Right ventricle myocardium inferior (tissue), 1 donor: Measurements from ENCODE around the gene SETMAR. TPM values are rescaled to one million over a fixed set of nuclear protein-coding genes. Genes with fewer than 3 reads are reported as not detected.
A peak's percentile ranks its signal among the peaks of the same experiment; 100 is the strongest.

Experiments used
- ATAC-seq: fragments of 200-7000 bp; cut with Tn5 transposase; one replicate; pipeline ENCODE4 v1.9.1; 2020; ENCODE audit warnings: mild to moderate bottlenecking, moderate library complexity
- DNase-seq: peaks from one replicate; pipeline ENCODE4 v3.0.0; 2021; ENCODE audit errors: missing footprints
- intact Hi-C: fragments of 100-400 bp; cut with DNase I; formaldehyde crosslinking; loops from one replicate; pipeline ENCODE4 v1.11.0; 2022
- total RNA-seq: library from RNA; stranded (reverse); fragmentation: NEBNext Ultra II Directional; extraction: Animal tissue kit (Norgen Biotek cat#: 25700); gene quantifications from one replicate; pipeline ENCODE4 v1.2.1, GENCODE V29; 2021
- donor health status: DM: no; HTN: yes; CAD: no; lungs with severe emphysema.

SETMAR gene
- total RNA-seq, 1 donor from 2014 or later = 15.9 TPM

DNA sequence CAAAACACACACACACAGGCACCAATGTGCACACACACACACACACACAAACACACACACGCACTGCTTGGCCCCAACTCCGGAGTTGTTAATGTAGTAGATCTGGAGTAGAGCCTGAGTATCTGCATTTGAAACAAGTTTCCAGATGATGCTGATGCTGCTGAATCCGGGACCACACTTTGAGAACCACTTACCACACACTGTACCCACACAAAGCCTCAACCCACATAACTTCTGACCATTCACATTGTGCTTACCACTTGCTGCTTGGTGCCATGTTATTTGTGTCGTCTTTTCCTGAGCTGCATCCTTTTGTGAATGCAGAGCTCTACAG is 36.9 kb downstream of the SETMAR start:
- intact Hi-C loops = no loop called here
- DNase-seq (no peak), ATAC-seq (no peak)

DNA sequence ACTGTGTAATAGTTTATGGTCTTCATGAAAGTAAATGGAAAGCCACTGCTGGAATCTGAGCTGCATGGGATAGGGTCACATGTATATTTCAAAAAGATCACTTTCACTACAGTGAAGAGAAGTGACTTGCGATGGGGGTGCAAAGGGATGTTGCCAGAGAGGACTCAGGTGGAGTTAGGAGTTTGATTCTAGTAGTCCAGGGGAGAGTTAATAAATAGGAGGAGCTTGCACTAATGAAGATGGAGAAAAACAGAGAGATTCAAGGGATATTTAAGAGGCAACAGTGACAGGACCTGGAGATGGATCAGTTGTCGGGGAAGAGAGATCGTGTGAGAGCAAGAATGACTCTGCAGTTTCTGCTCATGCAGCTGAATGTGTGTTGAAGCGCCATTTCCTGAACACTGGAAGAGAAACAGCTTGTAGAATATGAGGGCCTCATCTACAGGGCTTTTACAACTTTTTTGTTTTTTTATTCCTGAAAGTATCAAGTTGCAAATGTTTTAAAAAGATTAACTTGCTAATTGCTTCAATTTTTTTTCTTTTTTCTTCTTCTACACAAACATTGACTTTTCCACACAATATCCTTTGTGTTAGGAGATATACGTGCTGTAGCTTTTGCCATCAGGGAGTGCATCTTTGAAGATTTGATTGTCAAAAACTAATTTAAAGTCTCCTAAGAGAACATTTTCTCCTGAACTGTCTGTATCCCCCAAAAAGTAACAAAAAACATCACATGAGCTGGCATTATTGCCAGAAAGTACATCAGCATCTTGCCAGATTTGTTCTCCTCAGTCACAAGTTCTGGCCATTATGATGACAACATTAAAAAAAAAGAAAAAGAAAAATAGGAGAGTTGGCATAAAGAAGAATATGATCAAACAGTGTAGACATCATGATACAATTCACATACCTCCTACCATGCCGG is 37.5 kb downstream of the SETMAR start:
- intact Hi-C loops = no loop called here
- peak; percentile 65 for ATAC-seq
- no peak for DNase-seq

DNA sequence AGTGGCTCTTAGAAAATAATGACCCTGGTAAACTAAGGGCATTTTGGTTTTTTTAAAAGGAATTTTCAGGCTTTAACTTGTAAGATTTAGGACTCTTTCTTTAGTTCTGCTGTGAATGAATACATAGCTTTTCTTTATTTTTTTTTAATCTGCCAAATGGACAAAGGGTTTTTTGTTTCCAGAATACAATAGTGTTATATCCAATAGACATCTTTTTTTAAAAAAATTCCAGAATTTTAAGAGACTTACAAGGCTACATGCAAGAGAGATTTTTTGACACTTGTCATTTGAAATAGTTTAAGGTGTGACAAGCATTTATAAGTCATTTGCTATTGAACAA is 38.1 kb downstream of the SETMAR start:
- intact Hi-C loops = no loop called here
- ATAC-seq (no peak), DNase-seq (no peak)

GRCh38 chr3:4343258-4343657 is 40.1 kb downstream of the SETMAR start:
- intact Hi-C loops = no loop called here
- no peak for ATAC-seq
- DNase-seq = no peak

GRCh38 chr3:4350789-4351163 is 47.6 kb downstream of the SETMAR start:
- ATAC-seq (peak; percentile 84), DNase-seq (no peak)
- intact Hi-C loops = loop anchor here (1.0 to 10.0 kb wide), 3 partner anchors 144 to 283 kb away; partner anchors contain the start of gene ITPR1

- intact Hi-C loops = loop anchor here (1.0 to 10.0 kb wide), 3 partner anchors 143 to 282 kb away; partner anchors contain the start of gene ITPR1
- DNase-seq = no peak
- ATAC-seq = peak; percentile 23
These were observed 48.1 kb downstream of the SETMAR start for GRCh38 chr3:4351164-4351855.

GRCh38 chr3:4351872-4352271 is 48.7 kb downstream of the SETMAR start:
- DNase-seq (no peak), ATAC-seq (no peak)
- intact Hi-C loops = loop anchor here (1.0 to 10.0 kb wide), 3 partner anchors 143 to 281 kb away; partner anchors contain the start of gene ITPR1

DNA sequence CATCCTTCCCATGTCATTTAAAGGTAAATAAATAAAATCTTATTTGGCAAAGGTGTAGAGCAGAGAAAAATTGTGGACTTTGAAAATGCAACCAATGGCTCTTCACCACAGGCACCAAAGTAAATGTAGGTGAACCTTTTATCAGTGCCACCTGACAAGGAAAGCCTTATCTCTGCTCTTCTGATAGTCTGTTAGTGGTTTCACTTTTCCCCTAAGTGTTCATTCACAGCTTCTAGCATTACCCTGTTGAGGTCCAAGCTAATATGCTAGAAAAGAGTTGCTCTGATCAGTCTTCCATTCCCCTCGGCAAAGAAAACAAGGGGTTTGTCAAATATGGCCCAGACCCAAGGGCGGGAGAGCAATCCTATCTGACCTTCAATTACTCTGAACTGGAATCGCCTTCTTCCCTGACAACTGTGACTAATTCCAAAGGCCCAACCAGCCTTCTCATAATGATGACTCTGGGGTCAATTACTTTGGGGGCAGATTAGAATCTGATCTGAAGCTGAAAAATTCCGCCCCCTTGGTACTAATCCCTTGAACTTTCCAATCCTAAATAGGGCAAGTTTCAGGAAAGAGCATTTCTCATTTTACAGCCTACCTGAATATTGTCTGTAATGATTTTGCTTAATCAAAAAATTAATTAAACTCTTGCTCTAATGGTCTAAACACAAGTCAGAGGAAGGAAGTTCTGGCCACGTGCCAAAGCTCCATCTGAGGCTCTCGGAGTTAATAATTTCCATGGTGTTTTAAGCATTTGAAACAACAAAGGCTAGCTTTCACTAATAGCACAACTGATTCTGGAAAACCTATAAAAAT is 52.4 kb downstream of the SETMAR start:
- no peak for DNase-seq
- ATAC-seq = no peak
- intact Hi-C loops = loop anchor here (10.0 kb wide), 1 partner anchor 139 kb away; the partner anchor contains the start of gene ITPR1

DNA sequence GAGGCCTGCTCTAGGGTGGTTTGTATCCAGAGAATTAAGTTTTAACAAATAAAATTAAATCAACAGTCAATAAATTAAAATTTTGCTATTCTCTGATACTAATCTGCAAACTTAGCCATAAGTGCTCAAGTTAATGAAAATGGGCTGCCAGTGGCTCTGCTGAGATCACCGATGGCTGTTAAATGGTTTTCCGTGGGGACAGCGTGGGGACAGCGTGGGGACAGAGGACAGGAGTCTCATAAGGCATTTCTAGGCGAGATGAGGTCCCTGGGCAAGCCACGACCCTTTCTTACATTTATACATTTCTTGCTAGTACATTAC is 53.0 kb downstream of the SETMAR start:
- ATAC-seq (no peak), DNase-seq (no peak)
- intact Hi-C loops = loop anchor here (10.0 kb wide), 1 partner anchor 139 kb away; the partner anchor contains the start of gene ITPR1

- no peak for ATAC-seq
- intact Hi-C loops = loop anchor here (10.0 kb wide), 1 partner anchor 138 kb away; the partner anchor contains the start of gene ITPR1
- no peak for DNase-seq
These were observed 53.6 kb downstream of the SETMAR start for GRCh38 chr3:4356546-4357410.

- DNase-seq (no peak), ATAC-seq (no peak)
- intact Hi-C loops = loop anchor here (10.0 kb wide), 1 partner anchor 137 kb away; the partner anchor contains the start of gene ITPR1
These were observed 55.1 kb downstream of the SETMAR start for GRCh38 chr3:4358273-4358672.

DNA sequence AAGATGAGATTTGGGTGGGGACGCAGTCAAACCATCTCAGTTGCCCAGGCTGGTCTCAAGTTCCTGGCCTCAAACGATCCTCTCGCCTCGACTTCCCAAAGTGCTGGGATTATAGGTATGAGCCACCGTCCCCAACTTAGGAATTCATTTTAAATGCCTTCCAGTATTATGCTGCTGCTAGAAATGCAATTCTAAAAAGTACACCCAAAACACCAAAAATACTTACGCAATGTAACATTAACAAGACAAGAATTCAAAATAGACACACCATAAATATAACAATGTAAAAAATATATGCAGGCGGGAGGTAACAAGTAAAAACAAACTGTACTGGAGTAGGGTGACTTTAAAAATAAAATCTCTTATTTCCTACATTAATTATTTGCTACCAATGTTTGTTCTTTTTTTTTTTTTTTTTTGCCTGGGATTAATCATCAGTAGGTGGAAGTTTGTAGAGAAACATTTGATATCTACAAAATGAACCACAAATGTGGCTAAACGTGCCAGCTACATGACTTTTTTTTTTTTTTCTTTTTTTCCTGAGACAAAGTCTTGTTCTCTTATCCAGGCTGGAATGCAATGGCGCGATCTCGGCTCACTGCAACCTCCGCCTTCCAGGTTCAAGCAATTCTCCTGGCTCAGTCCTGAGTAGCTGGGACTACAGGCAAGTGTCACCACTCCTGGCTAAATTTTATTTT is 56.8 kb downstream of the SETMAR start:
- intact Hi-C loops = loop anchor here (10.0 kb wide), 1 partner anchor 135 kb away; the partner anchor contains the start of gene ITPR1
- no peak for ATAC-seq

DNA sequence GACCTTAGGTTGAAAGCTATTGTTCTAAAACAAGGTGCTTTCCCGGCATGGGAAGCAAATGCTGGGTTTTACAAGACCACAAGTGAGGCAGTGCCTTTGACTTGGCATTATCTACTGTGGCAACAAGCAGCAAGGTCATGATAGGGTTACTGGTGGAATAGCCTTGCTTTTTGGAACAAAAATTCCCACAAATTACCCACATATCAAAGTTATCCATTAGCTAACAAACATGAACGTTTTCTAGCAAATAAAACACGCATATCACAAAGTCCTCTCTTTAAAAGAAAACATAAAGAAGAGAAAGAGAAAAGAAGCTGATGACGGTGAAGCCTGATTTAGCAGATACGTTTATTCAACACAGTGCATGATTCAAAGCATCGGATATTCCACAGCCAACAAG is 57.6 kb downstream of the SETMAR start:
- intact Hi-C loops = no loop called here
- DNase-seq = no peak
- ATAC-seq = no peak

More for the DNA sequence above, 56.8 kb downstream of the SETMAR start:
- DNase-seq = no peak

- ATAC-seq = no peak
- DNase-seq = no peak
- intact Hi-C loops = no loop called here
These were observed 59.4 kb downstream of the SETMAR start for GRCh38 chr3:4362523-4362922.
